A204.1 (cell line): ENCODE measurements around the gene CEP76.
"Not testable (repeated sequence)": the region's sequence is repeated elsewhere in the genome, so short reads cannot be mapped to it uniquely, and the experiment has no call there.

ENCODE experiments used
- FAIRE-seq: peaks from 2 replicates; lab custom pipeline; 2012; peaks lifted over from hg19 to GRCh38; lab: Jason Lieb, UNC

Gene CEP76

GRCh38 chr18:12640881-12641200, 61.7 kb downstream of the CEP76 start:
- no peak for FAIRE-seq

GRCh38 chr18:12639990-12640880, 62.3 kb downstream of the CEP76 start:
- no peak for FAIRE-seq

GRCh38 chr18:12638644-12639124, 63.8 kb downstream of the CEP76 start:
- FAIRE-seq, result no peak

GRCh38 chr18:12637901-12638643, 64.5 kb downstream of the CEP76 start:
- no peak for FAIRE-seq

- FAIRE-seq, result no peak
Measured at GRCh38 chr18:12637393-12637792, 65.1 kb downstream of the CEP76 start.

GRCh38 chr18:12631831-12632477, 70.6 kb downstream of the CEP76 start:
- FAIRE-seq, result no peak

GRCh38 chr18:12630136-12630535, 72.4 kb downstream of the CEP76 start:
- no peak for FAIRE-seq

- FAIRE-seq, result peak; percentile 23
Measured at GRCh38 chr18:12628706-12629702, 73.5 kb downstream of the CEP76 start.

GRCh38 chr18:12627199-12627598, 75.3 kb downstream of the CEP76 start:
- not testable (repeated sequence) for FAIRE-seq

GRCh38 chr18:12625241-12625640, 77.3 kb downstream of the CEP76 start:
- FAIRE-seq, result no peak
